Hippocampal formation (tissue), 2 donors: ENCODE data around the gene BABAM2.

Source experiments
- DNase-seq, 2 donors: peaks; one replicate each; lab custom pipeline; 2025; lab: John Stamatoyannopoulos, UW

Gene BABAM2

DNA sequence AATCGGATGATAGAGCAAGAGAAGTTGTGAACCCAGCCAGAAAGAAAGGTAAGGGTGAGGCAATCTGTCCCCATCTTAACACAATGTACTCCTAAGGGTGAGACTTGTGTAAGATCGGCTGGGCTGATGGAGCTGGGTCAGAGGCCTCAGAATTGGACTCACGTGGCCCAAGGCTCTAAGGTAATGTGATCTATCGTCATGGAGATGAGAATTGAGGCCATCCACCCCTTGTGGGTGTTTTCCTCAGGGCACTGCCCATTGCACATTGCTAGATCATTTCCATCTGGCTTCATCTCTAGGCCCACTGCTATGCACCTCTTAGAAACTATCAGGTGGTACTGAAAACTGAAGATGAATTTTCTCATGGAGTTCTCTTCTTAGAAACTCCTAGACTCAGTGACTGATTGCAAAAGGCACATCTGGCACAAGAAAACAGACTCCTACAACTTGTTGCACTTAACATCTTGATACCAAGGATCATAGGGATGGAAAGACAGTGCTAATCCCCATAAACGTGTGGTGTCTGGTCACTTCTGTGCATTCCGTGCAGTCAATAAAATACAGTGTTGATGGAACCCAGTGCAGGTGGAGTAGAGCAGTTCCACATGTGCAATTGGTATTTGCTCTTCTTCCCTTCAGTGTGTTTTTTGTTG is 273.2 kb downstream of the BABAM2 start:
- no peak for DNase-seq

- DNase-seq, result no peak
Measured at GRCh38 chr2:28164280-28164801, 273.8 kb downstream of the BABAM2 start.

- DNase-seq, result no peak
Measured at GRCh38 chr2:28165087-28165635, 274.6 kb downstream of the BABAM2 start.

GRCh38 chr2:28166956-28167355 is 276.4 kb downstream of the BABAM2 start:
- no peak for DNase-seq

- no peak for DNase-seq
Measured at GRCh38 chr2:28168376-28168775, 277.8 kb downstream of the BABAM2 start.

GRCh38 chr2:28169492-28169891 is 279.0 kb downstream of the BABAM2 start:
- no peak for DNase-seq

DNA sequence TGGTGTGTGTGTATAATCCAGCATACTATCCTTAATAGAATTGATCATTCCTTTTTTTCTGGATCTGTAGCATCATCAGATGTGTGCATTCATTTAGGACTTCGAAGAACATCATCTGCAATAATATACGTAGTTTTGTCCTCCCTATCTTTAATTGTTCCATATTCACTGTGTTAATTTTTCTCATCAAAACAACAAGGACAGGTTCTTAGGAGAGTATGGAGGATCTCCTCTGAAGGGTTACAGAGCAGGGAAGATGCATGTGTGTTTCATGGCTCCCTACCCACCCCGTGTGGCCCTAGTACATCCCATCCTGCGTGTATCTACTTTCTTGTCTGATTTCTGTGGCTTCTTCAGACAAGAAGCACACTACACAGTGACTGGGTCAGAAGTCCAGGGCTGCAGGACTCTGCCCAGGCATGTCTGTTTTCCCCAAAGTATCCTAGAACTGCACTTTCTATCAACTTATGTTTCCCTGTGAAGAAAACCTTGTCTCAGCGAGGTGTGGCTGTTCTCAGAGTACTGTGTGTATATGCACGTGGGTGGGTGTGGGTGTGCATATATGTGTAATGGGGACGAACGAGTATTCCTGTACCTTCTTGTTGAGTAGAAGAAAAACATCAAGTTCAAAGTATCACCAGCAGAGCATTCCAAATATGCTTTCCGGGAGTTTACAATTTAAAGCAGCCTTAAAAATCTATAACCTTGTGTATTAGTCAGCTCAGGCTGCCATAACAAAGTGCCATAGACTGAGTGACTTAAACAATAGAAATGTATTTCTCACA is 281.8 kb downstream of the BABAM2 start:
- no peak for DNase-seq

GRCh38 chr2:28173377-28173776 is 282.8 kb downstream of the BABAM2 start:
- DNase-seq, result no peak

DNA sequence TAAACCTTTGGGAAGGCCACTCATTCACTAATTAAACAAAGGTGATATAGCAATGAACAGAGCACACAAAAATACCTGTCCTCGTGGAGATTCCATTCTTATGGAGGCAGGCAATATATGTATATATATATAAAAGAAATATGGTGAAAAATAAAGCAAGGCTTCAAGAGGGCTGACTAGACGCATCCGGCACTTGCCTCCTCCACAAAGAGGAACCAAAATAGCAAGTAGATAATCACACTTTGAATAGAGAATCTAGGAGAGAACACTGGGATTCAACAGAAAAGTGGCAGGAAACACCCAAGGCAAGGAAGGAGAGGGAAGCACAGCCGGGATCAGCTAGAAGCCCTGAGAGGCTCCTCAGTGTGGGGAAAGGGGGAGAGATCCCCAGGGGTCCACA is 283.7 kb downstream of the BABAM2 start:
- no peak for DNase-seq

GRCh38 chr2:28175028-28175427 is 284.5 kb downstream of the BABAM2 start:
- no peak for DNase-seq

DNA sequence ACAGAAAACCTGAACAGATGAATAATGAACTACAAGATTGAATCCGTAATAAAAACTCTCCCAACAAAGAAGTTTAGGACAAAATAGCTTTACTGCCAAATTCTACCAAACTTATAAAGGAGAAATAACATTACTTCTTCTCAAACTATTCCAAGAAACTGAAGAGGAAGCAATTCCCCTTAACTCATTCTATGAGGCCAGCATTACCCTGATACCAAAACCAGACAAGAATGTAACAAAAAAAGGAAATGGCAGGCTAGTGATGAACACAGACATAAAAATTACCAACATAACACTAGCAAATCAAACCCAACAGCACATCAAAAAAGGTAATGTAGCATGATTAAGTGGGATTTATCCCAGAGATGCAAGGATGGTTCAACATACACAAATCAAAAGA is 288.4 kb downstream of the BABAM2 start:
- DNase-seq, result no peak

- DNase-seq, result no peak
Measured at GRCh38 chr2:28181801-28182200, 291.3 kb downstream of the BABAM2 start.

GRCh38 chr2:28182348-28182747 is 291.8 kb downstream of the BABAM2 start:
- no peak for DNase-seq

- DNase-seq, result no peak
Measured at GRCh38 chr2:28185153-28185552, 294.6 kb downstream of the BABAM2 start.

GRCh38 chr2:28185891-28186290 is 295.4 kb downstream of the BABAM2 start:
- DNase-seq, result no peak

DNA sequence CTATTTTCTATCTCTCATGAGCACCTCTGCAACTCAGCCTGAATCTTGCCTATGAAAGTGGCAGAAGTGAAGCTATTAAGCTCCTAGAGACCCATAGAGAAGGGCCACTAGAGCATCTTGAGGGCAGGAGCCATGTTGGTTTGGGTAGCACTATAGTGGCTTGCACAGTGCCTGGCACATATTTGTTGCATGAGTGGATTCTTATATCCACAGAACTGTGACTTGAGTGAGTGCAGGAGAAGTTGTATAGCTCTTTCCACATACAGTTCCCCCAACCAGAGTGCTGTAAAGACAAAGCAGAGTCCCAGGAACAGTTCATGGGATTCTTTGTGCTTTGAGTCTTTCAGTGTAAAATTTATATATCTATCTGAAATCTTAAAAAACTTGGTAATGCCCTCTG is 296.7 kb downstream of the BABAM2 start:
- DNase-seq, result no peak

GRCh38 chr2:28188436-28188835 is 297.9 kb downstream of the BABAM2 start:
- no peak for DNase-seq

DNA sequence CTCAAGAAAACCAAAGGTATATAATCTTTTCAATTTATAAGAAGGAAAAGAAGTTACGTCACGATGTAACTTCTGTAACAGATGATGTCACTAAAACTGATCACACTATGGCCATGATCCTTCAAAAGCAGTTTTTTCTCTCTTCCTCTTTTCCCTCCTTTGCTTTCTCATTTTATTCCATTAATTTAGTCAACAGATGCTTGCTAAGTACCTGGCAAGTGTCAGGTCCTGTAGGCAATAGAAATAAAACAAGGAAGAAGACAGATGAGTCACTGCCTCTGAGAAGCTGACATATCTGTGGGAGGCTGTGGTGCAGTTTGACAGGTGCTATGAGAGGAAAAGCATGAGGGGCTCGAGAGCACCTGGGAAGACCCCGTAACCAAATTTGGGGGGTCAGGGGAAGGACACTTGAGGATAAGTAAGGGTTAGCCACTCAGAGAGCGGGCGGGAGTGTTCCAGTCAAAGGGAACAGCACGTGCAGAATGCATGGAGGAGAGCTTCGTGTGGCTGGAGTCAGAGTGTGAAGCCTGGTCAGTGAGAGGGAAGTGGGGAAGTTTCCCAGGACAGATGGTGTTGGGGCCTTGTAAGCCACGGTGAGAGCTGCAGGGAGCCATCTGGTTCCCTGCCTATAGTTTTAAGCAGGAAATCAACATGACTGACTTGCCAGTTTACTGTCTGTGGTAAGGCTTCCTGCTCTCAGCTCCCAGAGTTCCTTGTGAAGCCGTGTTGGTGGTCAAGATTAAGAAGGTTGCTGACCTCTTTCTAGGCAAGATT is 303.3 kb downstream of the BABAM2 start:
- no peak for DNase-seq

DNA sequence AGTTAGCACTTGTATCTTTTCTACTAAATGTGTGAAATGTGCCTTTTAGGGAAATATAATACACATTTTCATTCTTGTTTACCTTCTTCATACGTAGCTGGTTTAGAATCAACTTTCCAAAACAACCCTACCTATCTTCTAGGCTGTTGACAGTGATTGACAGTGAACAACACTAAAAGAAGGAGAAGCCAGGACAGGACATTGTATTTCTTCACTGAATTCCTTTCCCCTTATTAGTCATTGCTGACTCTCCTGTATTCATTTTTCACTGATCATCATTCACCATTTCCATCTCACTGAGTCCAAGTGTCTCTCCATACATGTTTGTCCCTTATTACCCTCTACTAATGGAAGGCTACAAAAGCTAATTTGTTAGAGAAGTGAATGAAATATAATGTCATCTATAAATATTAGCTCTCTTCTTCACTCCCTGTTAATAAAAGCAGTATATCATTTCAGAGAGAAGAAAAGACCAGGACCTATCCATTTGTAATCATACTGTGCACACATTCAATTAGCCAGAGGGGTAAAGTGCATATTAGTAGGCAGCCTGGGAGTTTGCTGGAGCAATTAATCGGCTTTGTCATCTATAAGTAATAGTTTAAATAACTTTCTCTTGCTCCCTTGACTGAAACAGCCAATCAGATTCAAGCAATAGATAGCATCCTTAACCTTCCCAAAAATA is 309.6 kb downstream of the BABAM2 start:
- no peak for DNase-seq

DNA sequence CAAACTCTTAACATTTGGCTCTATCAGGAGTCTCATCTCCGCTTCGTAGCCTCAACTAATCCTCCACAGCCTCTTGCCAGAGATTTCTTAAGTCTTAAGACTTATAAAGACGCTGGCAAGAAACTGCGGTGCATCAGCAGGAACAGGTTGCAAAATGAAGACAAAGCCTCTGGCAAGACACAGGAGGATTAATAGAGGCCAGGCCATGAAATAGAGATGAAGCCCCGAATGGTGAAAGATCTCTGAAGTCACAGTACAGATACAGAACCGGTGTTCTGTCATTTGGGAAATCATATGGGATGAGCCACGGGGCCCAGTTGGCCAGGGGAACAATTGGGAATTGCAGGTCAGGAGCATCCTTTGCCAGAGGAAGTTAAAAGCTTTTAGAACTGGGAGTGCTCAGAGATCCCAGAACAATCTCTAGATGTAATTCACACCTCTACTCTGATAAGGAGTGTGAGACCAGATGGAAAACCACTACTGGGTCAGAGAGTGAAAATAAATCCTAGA is 311.2 kb downstream of the BABAM2 start:
- no peak for DNase-seq

GRCh38 chr2:28202719-28203118 is 312.2 kb downstream of the BABAM2 start:
- DNase-seq, result no peak

GRCh38 chr2:28206762-28207161 is 316.2 kb downstream of the BABAM2 start:
- no peak for DNase-seq
